Measurements from ENCODE around the gene KIR2DL1.
"Not testable (repeated sequence)": the region's sequence is repeated elsewhere in the genome, so short reads cannot be mapped to it uniquely, and the experiment has no call there.

GRCh38 chr19:54771018-54771960 is 1.7 kb downstream of the KIR2DL1 start:
- TF ChIP-seq CTCF, POLR2A (IDR thresholded peaks at IDR 0.05): not testable (repeated sequence)
